Cortex of kidney (tissue), 1 donor: ENCODE data around the gene ITFG2.

ENCODE experiments used
- DNase-seq: peaks from one replicate; lab custom pipeline; 2025; lab: John Stamatoyannopoulos, UW

ITFG2 gene

DNA sequence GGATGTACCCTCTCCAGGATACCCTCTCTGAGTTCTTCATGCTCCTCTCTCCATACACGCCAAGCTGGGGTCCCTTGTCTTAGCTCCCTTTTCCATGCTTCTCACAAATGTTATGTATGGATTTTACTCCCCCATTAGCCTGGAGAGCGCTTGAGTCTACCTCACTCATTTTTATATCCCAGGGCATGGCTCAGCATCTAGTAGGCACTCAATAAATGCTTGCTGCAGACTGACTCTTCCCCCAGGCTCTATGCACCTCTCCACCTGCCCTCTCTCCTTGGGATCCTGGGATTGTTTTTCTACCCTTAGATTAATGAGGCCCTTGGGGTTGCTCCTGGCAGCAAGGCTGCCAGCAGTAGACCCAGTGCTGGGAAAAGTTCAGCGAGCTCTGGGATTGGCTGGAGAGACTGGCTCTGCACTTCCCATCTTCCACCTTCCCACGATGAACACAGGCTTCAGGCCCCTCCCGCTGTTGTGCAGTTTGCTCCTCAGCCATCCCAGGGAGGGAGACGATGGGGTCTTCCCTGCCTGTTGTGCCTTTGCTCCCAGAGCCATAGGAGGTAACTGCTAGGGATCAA, 20.2 kb downstream of the ITFG2 start:
- DNase-seq: no peak

GRCh38 chr12:2833327-2833726, 20.9 kb downstream of the ITFG2 start:
- DNase-seq: no peak

- DNase-seq: no peak
These were observed 21.3 kb downstream of the ITFG2 start for GRCh38 chr12:2833810-2834209.

DNA sequence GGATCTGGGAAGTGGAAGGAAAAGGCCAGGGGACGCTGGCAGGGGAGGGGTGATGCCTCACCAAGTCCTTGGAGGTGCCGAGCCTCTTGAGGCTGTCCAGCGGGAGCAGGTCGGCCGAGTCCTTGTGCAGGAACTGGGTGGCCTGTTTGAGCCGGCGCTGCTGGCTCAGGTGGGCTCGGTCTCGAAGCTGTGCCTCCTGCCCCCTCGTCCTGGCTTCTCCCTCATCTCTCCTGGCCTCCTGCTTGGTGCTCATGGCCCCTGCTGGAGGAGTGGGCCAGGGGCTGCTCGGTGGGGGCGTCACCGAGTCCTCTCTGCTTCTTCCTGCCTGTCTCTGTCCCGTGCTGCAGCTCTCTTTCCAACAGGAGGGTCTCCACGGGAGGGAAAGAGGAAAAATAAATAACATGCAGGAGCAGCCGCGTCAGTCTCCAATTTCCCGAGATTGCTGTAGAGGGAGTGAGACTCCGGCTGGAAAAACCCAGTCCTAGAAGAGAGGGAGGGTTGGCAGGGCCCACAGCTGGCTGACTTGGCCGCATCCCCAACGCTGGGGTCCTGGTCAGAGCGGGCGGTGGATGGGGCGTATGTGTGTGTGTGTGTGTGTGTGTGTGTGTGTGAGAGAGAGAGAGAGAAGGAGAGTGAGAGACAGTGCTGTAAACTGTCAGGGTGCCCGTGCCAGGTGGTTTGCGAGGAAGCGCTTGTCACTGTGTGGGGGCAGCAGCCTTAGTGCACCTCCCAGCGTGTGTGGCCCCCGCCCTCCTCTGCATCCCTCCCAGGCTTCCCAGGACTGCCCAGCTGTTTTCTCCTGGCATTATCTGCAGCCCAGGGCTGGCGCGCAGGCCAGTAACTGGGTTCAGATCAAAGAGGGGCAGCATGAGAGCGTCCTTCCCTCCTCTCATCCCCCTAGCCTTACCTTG, 22.4 kb downstream of the ITFG2 start, which contains the start of gene NRIP2:
TSS of gene NRIP2 (minus strand) at position 455 of the 911 bp plus-strand sequence. CDS start at position 403, 52 bp downstream.
- no peak for DNase-seq

- no peak for DNase-seq
These were observed 23.4 kb downstream of the ITFG2 start for GRCh38 chr12:2835691-2836403.

- no peak for DNase-seq
These were observed 24.1 kb downstream of the ITFG2 start for GRCh38 chr12:2836574-2836973.

GRCh38 chr12:2841056-2841650, 28.7 kb downstream of the ITFG2 start:
- DNase-seq: no peak

GRCh38 chr12:2842948-2843347, 30.5 kb downstream of the ITFG2 start:
- no peak for DNase-seq

- no peak for DNase-seq
These were observed 32.3 kb downstream of the ITFG2 start for GRCh38 chr12:2844786-2845185.

- no peak for DNase-seq
These were observed 32.8 kb downstream of the ITFG2 start for GRCh38 chr12:2845280-2845679.

DNA sequence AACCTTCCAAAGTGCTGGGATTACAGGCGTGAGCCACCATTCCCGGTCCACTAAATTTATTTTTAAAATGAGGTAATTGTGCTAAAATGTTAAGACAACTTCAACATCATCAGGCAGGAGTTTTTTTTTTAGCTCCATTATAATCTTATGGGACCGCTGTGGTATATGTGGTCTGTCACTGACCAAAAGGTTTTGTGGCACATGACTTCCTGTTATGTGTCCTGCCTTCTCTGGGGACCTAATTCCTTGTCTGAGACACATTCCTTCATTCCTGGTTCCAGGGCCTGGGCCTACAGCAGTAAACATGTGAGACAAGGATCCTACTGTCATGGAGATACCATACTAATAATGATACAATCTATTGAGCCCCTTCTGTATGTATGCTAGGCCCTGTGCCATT, 39.5 kb downstream of the ITFG2 start:
- DNase-seq: no peak

DNA sequence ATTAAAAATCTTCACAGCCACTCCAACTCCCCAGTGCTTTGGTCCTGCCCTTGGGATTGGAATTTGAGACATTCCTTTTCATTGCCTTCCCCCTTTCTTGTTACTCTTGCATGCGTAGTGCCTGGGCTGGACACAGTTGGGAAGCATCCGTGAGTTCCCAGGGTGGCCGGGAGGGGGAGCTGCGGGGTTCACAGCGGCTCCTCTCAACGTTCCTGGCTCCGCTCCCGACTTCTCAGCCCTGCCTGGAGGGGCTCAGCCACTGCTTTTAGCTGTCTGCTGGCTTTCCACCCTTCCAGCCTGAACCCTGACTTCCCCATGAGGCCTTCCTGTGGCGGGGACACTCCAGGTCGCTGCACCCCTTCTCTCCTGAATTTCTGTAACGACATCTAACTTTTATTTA, 41.2 kb downstream of the ITFG2 start:
- DNase-seq: no peak

GRCh38 chr12:2854669-2855453, 42.4 kb downstream of the ITFG2 start:
- DNase-seq: no peak

- DNase-seq: no peak
These were observed 43.1 kb downstream of the ITFG2 start for GRCh38 chr12:2855546-2855945.

DNA sequence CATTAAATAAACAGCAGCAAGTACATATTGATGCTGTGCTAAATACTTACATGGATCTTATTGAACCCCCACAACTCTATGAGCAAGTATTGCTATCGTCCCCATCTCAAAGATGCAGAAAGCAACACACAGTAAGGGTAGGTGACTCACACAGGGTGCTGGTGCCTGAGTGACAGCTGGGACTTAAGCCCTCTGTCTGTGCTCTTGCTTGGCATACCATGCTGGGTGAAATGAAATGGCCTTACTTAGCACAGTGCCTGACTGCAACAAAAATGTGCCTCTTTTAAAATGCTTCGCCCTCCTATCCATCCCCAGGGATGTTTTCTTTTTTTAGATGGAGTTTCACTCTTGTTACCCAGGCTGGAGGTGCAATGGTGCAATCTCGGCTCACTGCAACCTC, 43.6 kb downstream of the ITFG2 start:
- DNase-seq: no peak

DNA sequence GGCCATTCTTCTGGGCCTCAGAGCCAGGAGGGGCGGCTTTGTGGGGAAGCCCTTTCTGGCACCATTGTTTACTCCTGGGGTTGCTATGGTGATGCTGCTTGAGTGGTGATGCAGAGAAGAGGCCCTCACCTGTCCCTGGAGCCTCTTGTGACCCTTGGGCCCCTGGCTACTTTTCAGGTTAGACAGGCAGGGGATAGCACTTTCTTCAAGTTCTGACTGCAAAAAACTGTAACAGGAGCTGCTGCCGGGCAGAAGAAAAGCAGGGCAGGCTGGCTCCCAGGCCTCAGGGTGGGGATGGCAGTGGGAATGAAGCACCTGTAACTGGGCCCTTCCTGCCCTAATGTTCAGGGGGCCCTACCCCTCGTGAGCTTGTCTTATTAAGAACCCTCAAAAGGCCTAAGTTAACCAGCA, 44.6 kb downstream of the ITFG2 start, which contains the start of gene TEX52:
TSS of gene TEX52 (minus strand) at position 19 of the 411 bp plus-strand sequence. CDS start at position 6, 13 bp downstream.
- no peak for DNase-seq

GRCh38 chr12:2857576-2857975, 45.1 kb downstream of the ITFG2 start:
- DNase-seq: no peak

- no peak for DNase-seq
These were observed 45.9 kb downstream of the ITFG2 start for GRCh38 chr12:2858334-2858733.

GRCh38 chr12:2858944-2859421, 46.5 kb downstream of the ITFG2 start:
- DNase-seq: no peak

- no peak for DNase-seq
These were observed 47.7 kb downstream of the ITFG2 start for GRCh38 chr12:2860170-2860569.

DNA sequence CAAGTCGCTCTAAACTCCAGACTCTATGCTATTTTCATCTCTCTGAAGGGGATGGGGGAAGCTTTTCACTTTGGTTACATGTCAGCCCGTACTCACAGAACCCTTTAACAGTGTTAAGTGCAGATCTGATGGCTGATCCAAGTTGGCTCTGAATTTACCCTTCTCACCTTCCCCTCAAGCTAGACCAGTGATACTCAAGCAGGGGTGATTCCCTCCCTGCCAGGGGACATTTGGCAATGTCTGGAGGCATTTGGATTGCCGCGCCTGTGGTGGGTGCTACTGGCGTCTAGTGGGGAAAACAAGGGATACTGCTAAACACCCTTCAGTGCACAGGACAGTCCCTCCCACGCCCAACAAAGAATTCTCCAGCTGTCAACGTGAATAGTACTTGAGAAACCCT, 50.4 kb downstream of the ITFG2 start:
- DNase-seq: no peak
